Peyer's patch (tissue), 4 donors: ENCODE data around the gene IKZF4. TPM values are rescaled to one million over a fixed set of nuclear protein-coding genes. Genes with fewer than 3 reads are reported as not detected.
"Not testable (repeated sequence)": the region's sequence is repeated elsewhere in the genome, so short reads cannot be mapped to it uniquely, and the experiment has no call there.

Experiments used
- DNase-seq, 3 donors: peaks; one replicate each; pipeline ENCODE4 v3.0.0-alpha.2; 2017 to 2019
- H3K27ac ChIP-seq, 4 donors: fragments of 200-600 bp; sonication (generic); one replicate each; pipeline ENCODE4 v1.5.1; 2016 to 2019
- H3K27me3 ChIP-seq, 2 donors: fragments of 200-600 bp; sonication (generic); one replicate each; pipeline ENCODE4 v1.5.1; 2019
- H3K36me3 ChIP-seq, 3 donors: fragments of 200-600 bp; sonication (generic); one replicate each; pipeline ENCODE4 v1.5.1; 2016 to 2019
- H3K4me1 ChIP-seq, 4 donors: fragments of 200-600 bp; sonication (generic); one replicate each; pipeline ENCODE4 v1.5.1; 2016 to 2019
- H3K4me3 ChIP-seq, 4 donors: fragments of 200-600 bp; sonication (generic); 1 replicate in 3 of 4; 2 replicates in 1 of 4; pipeline ENCODE4 v1.5.1; 2016 to 2019; ENCODE audit warnings: mild to moderate bottlenecking in 1 of 4
- H3K9me3 ChIP-seq, 4 donors: fragments of 200-600 bp; sonication (generic); one replicate each; pipeline ENCODE4 v1.5.1; 2016 to 2019; ENCODE audit warnings: mild to moderate bottlenecking in 1 of 4
- CTCF ChIP-seq, 6 experiments: fragments of 450-650 bp in 4 of 6; fragments of 200-600 bp in 2 of 6; sonication (generic) in 1 of 6; IDR thresholded peaks; one replicate each; pipeline ENCODE4 v1.5.1; 2017 to 2019; ENCODE audit warnings: antibody characterized with exemption in 6 of 6, mild to moderate bottlenecking in 3 of 6, moderate library complexity in 1 of 6
- POLR2A ChIP-seq, 2 donors: fragments of 450-650 bp; IDR thresholded peaks; one replicate each; pipeline ENCODE4 v1.5.1; 2017; ENCODE audit warnings: antibody characterized with exemption in 2 of 2, mild to moderate bottlenecking in 2 of 2, moderate library complexity in 2 of 2
- total RNA-seq, 4 donors: library from RNA; depleted of rRNA; stranded (reverse); fragments of >200 nt; gene quantifications; one replicate each; pipeline ENCODE4 v1.1.0, GENCODE V29; 2016

Gene IKZF4
- total RNA-seq, 4 donors from 2014 or later = 2.8 to 7.4 (median 3.6) TPM

GRCh38 chr12:55996201-55996714, 24.6 kb upstream of the IKZF4 start:
- peak overlapping the region; percentile 55 to 84 (median 72) for H3K27ac ChIP-seq
- no peaks in the 10 kb centered on the region for H3K27me3 ChIP-seq
- peak overlapping the region; percentile 26 to 75 (median 58) for H3K4me3 ChIP-seq
- no peak for TF ChIP-seq POLR2A (IDR thresholded peaks at IDR 0.05)
- TF ChIP-seq CTCF (IDR thresholded peaks at IDR 0.05) = peak; percentile 81 to 95 (median 92)
- peak in 2 of 3 donors; percentile 60 to 82 for DNase-seq
- peaks cover 0 to 31% (median 0%) of the 10 kb centered on the region in 4 donors for H3K4me1 ChIP-seq
- no peaks in the 10 kb centered on the region for H3K9me3 ChIP-seq
- H3K36me3 ChIP-seq = peaks cover 0 to 29% (median 0%) of the 10 kb centered on the region in 3 donors

- Histone ChIP-seq H3K4me3 (peak within 1 kb of the TSS; percentile 26 to 75 (median 58)), H3K4me1 (peaks cover 0 to 32% (median 0%) of the 10 kb centered on the region in 4 donors), H3K9me3 (no peaks in the 10 kb centered on the region), H3K27me3 (no peaks in the 10 kb centered on the region), H3K36me3 (peaks cover 0 to 22% (median 0%) of the 10 kb centered on the region in 3 donors), H3K27ac (peak within 1 kb of the TSS; percentile 55 to 84 (median 72))
- DNase-seq = peak; percentile 82 to 97 (median 95)
- TF ChIP-seq CTCF (IDR thresholded peaks at IDR 0.05) (no peak), POLR2A (IDR thresholded peaks at IDR 0.05) (peak; percentile 67 to 73)
Measured at GRCh38 chr12:55996715-55997534, 23.9 kb upstream of the IKZF4 start, which contains the start of gene SUOX. Gene SUOX (plus strand): TSS chr12:55997276. CDS start chr12:56002222, 4,946 bp downstream.

- Histone ChIP-seq H3K36me3 (peaks cover 0 to 19% (median 0%) of the 10 kb centered on the region in 3 donors), H3K4me3 (peak overlapping the region; percentile 26 to 75 (median 58)), H3K27ac (peak overlapping the region; percentile 50 to 84 (median 72)), H3K4me1 (peaks cover 0 to 34% (median 0%) of the 10 kb centered on the region in 4 donors), H3K27me3 (no peaks in the 10 kb centered on the region), H3K9me3 (no peaks in the 10 kb centered on the region)
- DNase-seq = no peak
- TF ChIP-seq POLR2A (IDR thresholded peaks at IDR 0.05) = no peak
- no peak for TF ChIP-seq CTCF (IDR thresholded peaks at IDR 0.05)
Measured at GRCh38 chr12:55997535-55997859, 23.3 kb upstream of the IKZF4 start.

GRCh38 chr12:55999522-55999921, 21.3 kb upstream of the IKZF4 start:
- Histone ChIP-seq H3K36me3 (peaks cover 0 to 15% (median 0%) of the 10 kb centered on the region in 3 donors), H3K4me1 (peaks cover 0 to 34% (median 0%) of the 10 kb centered on the region in 4 donors)
- not testable (repeated sequence) for H3K9me3 ChIP-seq, H3K27ac ChIP-seq, H3K27me3 ChIP-seq, DNase-seq, H3K4me3 ChIP-seq

- DNase-seq, H3K4me3 ChIP-seq, H3K9me3 ChIP-seq, H3K27me3 ChIP-seq, H3K27ac ChIP-seq: not testable (repeated sequence)
- Histone ChIP-seq H3K36me3 (peaks cover 0 to 15% (median 0%) of the 10 kb centered on the region in 3 donors), H3K4me1 (peaks cover 0 to 34% (median 0%) of the 10 kb centered on the region in 4 donors)
Measured at GRCh38 chr12:55999999-56000540, 20.8 kb upstream of the IKZF4 start.

- Histone ChIP-seq H3K27ac (peak overlapping the region in 2 of 4 donors; percentile 30 to 57), H3K4me3 (no peak overlapping the region), H3K36me3 (peaks cover 0 to 15% (median 0%) of the 10 kb centered on the region in 3 donors), H3K4me1 (peaks cover 0 to 29% (median 0%) of the 10 kb centered on the region in 4 donors), H3K27me3 (no peaks in the 10 kb centered on the region), H3K9me3 (no peaks in the 10 kb centered on the region)
- no peak for TF ChIP-seq POLR2A (IDR thresholded peaks at IDR 0.05)
- no peak for TF ChIP-seq CTCF (IDR thresholded peaks at IDR 0.05)
- DNase-seq = no peak
Measured at GRCh38 chr12:56001487-56002100, 19.2 kb upstream of the IKZF4 start.

- H3K27me3 ChIP-seq, DNase-seq, H3K9me3 ChIP-seq, H3K27ac ChIP-seq, H3K4me3 ChIP-seq: not testable (repeated sequence)
- H3K4me1 ChIP-seq = peaks cover 0 to 32% (median 0%) of the 10 kb centered on the region in 4 donors
- H3K36me3 ChIP-seq = peaks cover 0 to 15% (median 0%) of the 10 kb centered on the region in 3 donors
Measured at GRCh38 chr12:56003376-56003775, 17.5 kb upstream of the IKZF4 start.
